ENCODE measurements around the gene ERN1. TPM values are rescaled to one million over a fixed set of nuclear protein-coding genes. Genes with fewer than 3 reads are reported as not detected.
A peak's percentile ranks its signal among the peaks of the same experiment; 100 is the strongest.

The ERN1 gene
- total and polyA plus RNA-seq, 2 donors = 5.9 to 7.4 TPM

DNA sequence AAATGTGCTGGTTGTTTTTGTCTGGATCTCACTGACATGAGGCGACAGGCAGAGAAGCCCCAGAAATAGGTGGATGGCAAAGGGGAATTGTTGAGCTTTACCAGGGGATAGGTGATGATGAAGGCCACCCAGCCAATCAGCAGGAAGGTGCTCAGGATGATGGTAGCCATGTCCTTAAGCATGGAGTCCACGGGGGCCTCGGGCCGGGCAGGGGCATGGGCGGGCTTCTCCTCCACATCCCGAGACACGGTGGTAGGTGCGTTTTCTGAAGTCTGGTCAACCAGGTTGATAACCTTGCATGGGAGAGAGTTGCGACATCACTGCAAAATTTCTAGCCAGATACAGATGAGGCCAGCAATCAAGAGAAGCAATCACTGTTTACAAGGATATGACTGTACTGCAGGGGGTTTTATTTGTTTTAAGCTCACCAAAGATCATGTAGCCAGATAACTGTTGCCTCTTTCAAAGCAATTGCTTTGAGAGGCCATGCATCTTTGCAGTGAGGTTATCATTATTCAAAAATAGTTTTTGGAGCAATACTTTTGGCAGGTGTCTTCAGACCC lies 72.2 kb downstream of the ERN1 start:
- peak in 1 of 9 donors; percentile 20 for DNase-seq (ENCODE audit: low read depth in 6 of 9, low spot score in 9 of 9)
- Histone ChIP-seq H3K9me3 (ENCODE audit: control insufficient read depth in 2 of 2, insufficient read depth in 1 of 2, low read length in 1 of 2) (peaks cover 0 to 2% of the 10 kb centered on the region in 2 donors), H3K27me3 (ENCODE audit: control insufficient read depth in 2 of 2, insufficient read depth in 1 of 2, low read length in 1 of 2) (no peaks in the 10 kb centered on the region), H3K36me3 (ENCODE audit: control insufficient read depth in 2 of 2, insufficient read depth in 2 of 2, low read length in 1 of 2) (peaks cover 48 to 60% of the 10 kb centered on the region in 2 donors), H3K27ac (ENCODE audit: low read depth in 1 of 2, low read length in 1 of 2) (peak overlapping the region in 1 of 2 donors; percentile 76), H3K4me1 (ENCODE audit: control insufficient read depth in 2 of 2, insufficient read depth in 2 of 2, low read length in 2 of 2) (peaks cover 26 to 51% of the 10 kb centered on the region in 2 donors), H3K4me3 (ENCODE audit: low read length in 2 of 2) (no peak overlapping the region)
- 97% methylated on average over 9 of the region's 9 CpGs for WGBS

DNA sequence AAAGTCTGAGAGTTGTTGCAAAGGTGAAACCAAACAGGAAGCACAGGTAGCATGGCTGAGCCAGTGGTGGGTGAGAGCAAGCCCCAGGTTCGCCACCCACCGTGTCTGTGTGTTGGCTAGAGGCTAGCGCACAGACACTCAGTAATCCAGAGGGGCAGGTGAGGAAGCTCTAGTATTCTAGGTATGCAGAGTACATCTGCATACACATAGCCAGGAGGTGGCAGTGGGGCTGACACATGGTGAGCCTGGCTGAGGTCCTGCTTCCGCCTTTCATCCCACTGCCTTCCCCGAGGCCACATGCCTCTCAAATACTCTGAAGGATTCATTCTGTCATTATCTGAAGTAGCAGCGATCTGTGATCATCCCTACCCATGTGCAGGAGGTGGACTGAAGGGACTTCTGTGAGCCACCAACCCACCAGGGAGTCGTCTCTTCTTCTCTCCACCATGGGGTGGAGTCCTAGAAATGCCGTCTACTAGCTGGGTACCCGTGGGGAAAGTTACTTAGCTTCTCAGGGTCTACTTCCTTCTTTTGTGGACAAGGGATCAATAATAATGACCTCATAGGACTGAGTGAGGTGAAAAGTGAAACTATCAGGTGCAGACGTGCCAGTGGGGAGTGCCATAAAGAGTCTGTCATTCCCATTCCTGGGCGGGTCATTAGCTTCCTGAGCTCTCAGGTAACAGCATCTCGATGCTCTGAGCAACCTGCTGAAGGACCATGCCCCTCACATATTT lies 73.5 kb downstream of the ERN1 start:
- DNase-seq (ENCODE audit: low read depth in 6 of 9, low spot score in 9 of 9) = peak in 1 of 9 donors; percentile 20
- Histone ChIP-seq H3K4me1 (ENCODE audit: control insufficient read depth in 2 of 2, insufficient read depth in 2 of 2, low read length in 2 of 2) (peaks cover 26 to 48% of the 10 kb centered on the region in 2 donors), H3K27ac (ENCODE audit: low read depth in 1 of 2, low read length in 1 of 2) (no peak overlapping the region), H3K4me3 (ENCODE audit: low read length in 2 of 2) (no peak overlapping the region), H3K36me3 (ENCODE audit: control insufficient read depth in 2 of 2, insufficient read depth in 2 of 2, low read length in 1 of 2) (peaks cover 54 to 68% of the 10 kb centered on the region in 2 donors), H3K9me3 (ENCODE audit: control insufficient read depth in 2 of 2, insufficient read depth in 1 of 2, low read length in 1 of 2) (peaks cover 0 to 2% of the 10 kb centered on the region in 2 donors), H3K27me3 (ENCODE audit: control insufficient read depth in 2 of 2, insufficient read depth in 1 of 2, low read length in 1 of 2) (no peaks in the 10 kb centered on the region)
- 82% methylated on average over 12 of the region's 12 CpGs for WGBS

DNA sequence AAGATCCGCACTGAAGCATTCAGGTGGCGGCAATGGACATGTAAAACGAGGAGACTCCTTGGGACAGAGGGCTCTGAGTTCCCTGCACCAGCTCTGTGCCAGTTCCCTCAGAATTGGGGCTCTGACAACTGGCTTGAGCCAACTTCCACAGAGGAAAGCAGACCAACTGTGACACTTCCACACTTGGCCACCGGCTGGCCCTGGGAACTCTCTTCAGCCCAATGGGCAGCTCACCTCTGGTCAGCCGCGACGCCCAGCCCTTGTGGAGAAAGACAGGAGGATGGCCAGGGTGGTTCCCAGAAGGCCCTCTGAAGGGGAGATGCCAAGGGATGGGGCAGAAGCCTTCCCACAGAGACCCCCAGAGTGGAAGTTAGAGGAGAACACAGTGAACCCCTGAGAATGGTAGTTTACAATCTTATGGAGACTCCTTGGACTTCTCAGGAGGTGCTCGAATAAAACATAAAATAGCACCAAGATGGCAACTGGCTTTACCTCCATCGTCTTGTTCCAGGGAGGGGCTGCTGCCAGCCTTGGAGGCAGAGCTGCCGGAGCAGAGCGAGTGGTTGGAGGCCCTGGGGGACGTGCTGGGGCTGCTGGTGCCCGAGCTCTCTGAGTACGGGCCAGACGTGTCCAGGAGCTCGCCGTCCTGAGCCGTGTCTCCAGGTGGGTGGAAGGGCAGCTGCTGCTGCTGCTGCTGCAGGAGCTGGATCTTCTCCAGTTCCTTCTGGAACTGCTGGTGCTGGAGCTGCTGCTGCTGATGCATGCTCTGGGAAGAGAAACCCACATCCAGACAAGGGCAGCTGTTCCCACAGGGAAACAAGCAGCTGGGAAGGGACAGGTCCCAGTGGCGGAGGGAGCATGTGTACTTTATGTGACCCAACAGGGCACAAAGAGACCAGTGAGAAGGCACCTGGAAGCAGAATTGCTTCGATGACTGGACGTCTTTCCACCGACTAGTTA lies 74.5 kb downstream of the ERN1 start:
- no peaks in the 10 kb centered on the region for H3K27me3 ChIP-seq (ENCODE audit: control insufficient read depth in 2 of 2, insufficient read depth in 1 of 2, low read length in 1 of 2)
- H3K36me3 ChIP-seq (ENCODE audit: control insufficient read depth in 2 of 2, insufficient read depth in 2 of 2, low read length in 1 of 2) = peaks cover 54 to 66% of the 10 kb centered on the region in 2 donors
- H3K4me3 ChIP-seq (ENCODE audit: low read length in 2 of 2) = no peak overlapping the region
- 99% methylated on average over 22 of the region's 22 CpGs for WGBS
- H3K27ac ChIP-seq (ENCODE audit: low read depth in 1 of 2, low read length in 1 of 2) = peak overlapping the region in 1 of 2 donors; percentile 25
- H3K4me1 ChIP-seq (ENCODE audit: control insufficient read depth in 2 of 2, insufficient read depth in 2 of 2, low read length in 2 of 2) = peaks cover 29 to 50% of the 10 kb centered on the region in 2 donors
- peaks cover 0 to 2% of the 10 kb centered on the region in 2 donors for H3K9me3 ChIP-seq (ENCODE audit: control insufficient read depth in 2 of 2, insufficient read depth in 1 of 2, low read length in 1 of 2)
- DNase-seq (ENCODE audit: low read depth in 6 of 9, low spot score in 9 of 9) = no peak

DNA sequence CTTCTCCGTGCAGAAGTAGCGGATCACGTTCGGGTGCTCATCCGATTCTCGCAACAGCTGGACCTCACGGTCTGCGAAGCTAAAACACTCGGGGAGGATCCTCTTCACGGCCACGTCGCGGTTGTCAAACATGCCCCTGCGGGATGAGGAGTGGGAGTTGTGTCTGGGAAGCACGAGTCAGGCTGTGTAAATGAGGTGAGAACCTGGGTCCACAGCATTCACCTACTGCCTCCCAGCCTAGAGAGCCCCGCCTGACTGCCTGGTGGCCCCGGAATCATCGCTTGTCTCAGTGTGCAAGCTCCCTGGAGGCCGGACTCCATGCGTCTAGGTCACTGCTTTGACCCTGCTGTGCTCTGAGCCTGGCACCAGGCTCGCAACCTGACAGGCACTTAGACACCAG lies 75.6 kb downstream of the ERN1 start:
- Histone ChIP-seq H3K27me3 (ENCODE audit: control insufficient read depth in 2 of 2, insufficient read depth in 1 of 2, low read length in 1 of 2) (no peaks in the 10 kb centered on the region), H3K4me3 (ENCODE audit: low read length in 2 of 2) (no peak overlapping the region), H3K36me3 (ENCODE audit: control insufficient read depth in 2 of 2, insufficient read depth in 2 of 2, low read length in 1 of 2) (peaks cover 52 to 69% of the 10 kb centered on the region in 2 donors), H3K27ac (ENCODE audit: low read depth in 1 of 2, low read length in 1 of 2) (no peak overlapping the region), H3K9me3 (ENCODE audit: control insufficient read depth in 2 of 2, insufficient read depth in 1 of 2, low read length in 1 of 2) (peaks cover 0 to 2% of the 10 kb centered on the region in 2 donors), H3K4me1 (ENCODE audit: control insufficient read depth in 2 of 2, insufficient read depth in 2 of 2, low read length in 2 of 2) (peaks cover 20 to 38% of the 10 kb centered on the region in 2 donors)
- no peak for DNase-seq (ENCODE audit: low read depth in 6 of 9, low spot score in 9 of 9)
- WGBS = 98% methylated on average over 21 of the region's 21 CpGs

DNA sequence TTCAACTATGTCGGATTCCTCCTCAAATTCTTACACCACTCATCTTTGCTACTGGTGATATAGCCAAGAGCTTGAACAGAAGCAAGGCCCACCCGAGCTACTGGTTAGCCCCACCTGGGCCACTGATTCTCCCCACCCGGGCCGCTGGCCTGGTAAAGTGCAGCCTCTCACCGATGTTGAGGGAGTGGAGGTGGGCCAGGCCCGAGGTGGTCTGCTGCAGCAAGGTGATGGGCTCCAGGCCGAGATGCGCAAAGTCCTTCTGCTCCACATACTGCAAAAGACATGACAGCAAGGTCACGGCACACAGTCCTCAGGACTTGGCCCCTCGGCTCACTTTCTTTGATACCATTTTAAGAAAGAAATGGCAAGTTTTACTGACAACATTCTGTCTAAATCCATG lies 76.8 kb downstream of the ERN1 start:
- over 99% methylated on average over 10 of the region's 10 CpGs for WGBS
- Histone ChIP-seq H3K36me3 (ENCODE audit: control insufficient read depth in 2 of 2, insufficient read depth in 2 of 2, low read length in 1 of 2) (peaks cover 60 to 79% of the 10 kb centered on the region in 2 donors), H3K4me1 (ENCODE audit: control insufficient read depth in 2 of 2, insufficient read depth in 2 of 2, low read length in 2 of 2) (peaks cover 12 to 28% of the 10 kb centered on the region in 2 donors), H3K27me3 (ENCODE audit: control insufficient read depth in 2 of 2, insufficient read depth in 1 of 2, low read length in 1 of 2) (no peaks in the 10 kb centered on the region), H3K9me3 (ENCODE audit: control insufficient read depth in 2 of 2, insufficient read depth in 1 of 2, low read length in 1 of 2) (peaks cover 0 to 2% of the 10 kb centered on the region in 2 donors), H3K4me3 (ENCODE audit: low read length in 2 of 2) (no peak overlapping the region), H3K27ac (ENCODE audit: low read depth in 1 of 2, low read length in 1 of 2) (no peak overlapping the region)
- no peak for DNase-seq (ENCODE audit: low read depth in 6 of 9, low spot score in 9 of 9)

DNA sequence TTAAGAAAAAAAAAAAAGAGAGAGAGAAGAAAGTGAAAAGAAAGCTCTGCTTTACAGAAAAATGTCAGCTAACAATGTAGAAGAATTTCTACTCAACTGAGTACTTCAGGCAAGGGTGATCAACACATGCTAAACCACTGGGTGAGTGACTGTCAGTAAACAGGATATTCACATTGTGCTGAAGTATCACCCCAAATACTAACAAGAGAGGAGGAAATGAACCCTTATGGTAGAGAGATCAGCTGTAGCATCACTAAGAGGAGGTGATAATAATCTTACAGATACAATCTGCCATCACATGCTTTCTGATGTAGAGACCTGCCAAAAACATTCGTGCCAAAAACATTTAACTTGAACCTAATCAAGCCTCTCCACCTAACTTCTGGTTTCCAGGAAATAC lies 78.8 kb downstream of the ERN1 start:
- Histone ChIP-seq H3K4me1 (ENCODE audit: control insufficient read depth in 2 of 2, insufficient read depth in 2 of 2, low read length in 2 of 2) (peaks cover 8 to 11% of the 10 kb centered on the region in 2 donors), H3K27ac (ENCODE audit: low read depth in 1 of 2, low read length in 1 of 2) (peak overlapping the region; percentile 48 to 52), H3K9me3 (ENCODE audit: control insufficient read depth in 2 of 2, insufficient read depth in 1 of 2, low read length in 1 of 2) (peaks cover 0 to 2% of the 10 kb centered on the region in 2 donors), H3K27me3 (ENCODE audit: control insufficient read depth in 2 of 2, insufficient read depth in 1 of 2, low read length in 1 of 2) (no peaks in the 10 kb centered on the region), H3K4me3 (ENCODE audit: low read length in 2 of 2) (no peak overlapping the region), H3K36me3 (ENCODE audit: control insufficient read depth in 2 of 2, insufficient read depth in 2 of 2, low read length in 1 of 2) (peaks cover 55 to 77% of the 10 kb centered on the region in 2 donors)
- peak in 2 of 9 donors; percentile 48 to 74 for DNase-seq (ENCODE audit: low read depth in 6 of 9, low spot score in 9 of 9)
- 10% methylated on average over 1 of the region's 1 CpG for WGBS

DNA sequence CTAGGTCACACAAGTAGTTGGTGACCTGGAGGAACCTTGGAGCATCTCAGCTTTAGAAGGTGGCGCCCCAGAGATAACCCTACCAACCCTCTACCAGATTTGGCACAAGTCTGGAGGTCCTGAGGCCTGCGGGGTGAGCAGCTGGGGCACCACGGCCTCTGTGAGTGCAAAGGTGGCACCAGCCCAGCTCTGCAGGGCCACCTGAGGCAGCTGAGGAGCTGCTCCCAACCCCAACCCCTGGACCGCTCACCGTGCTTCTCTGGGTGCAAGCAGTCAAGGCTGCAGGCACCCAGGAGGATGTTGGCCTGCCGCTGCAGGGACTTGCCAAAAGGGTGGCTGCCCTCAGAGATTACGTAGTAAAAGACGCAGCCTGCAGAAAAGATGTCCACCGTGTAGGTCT lies 81.1 kb downstream of the ERN1 start:
- no peak overlapping the region for H3K27ac ChIP-seq (ENCODE audit: low read depth in 1 of 2, low read length in 1 of 2)
- WGBS = 96% methylated on average over 9 of the region's 9 CpGs

DNA sequence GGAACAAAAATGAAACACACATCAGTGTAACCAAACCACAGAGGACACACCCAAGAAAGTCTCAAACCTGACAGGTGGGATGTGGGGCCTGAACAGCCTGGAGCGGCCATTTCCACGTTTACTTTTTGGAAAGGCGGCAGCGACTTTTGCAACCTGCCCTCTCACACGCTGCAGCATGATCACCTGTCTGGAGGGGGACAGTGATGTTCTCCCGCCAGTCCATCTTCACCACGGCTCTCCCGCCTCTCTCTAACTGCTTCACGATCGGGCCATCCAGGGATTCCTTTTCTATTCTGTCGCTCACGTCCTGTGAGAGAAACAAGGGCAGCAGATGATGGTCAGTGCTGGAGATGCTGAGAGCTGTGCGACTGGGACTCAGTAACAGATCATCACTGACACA lies 84.8 kb downstream of the ERN1 start:
- Histone ChIP-seq H3K4me3 (ENCODE audit: low read length in 2 of 2) (no peak overlapping the region), H3K4me1 (ENCODE audit: control insufficient read depth in 2 of 2, insufficient read depth in 2 of 2, low read length in 2 of 2) (peaks cover 0 to 3% of the 10 kb centered on the region in 2 donors), H3K27ac (ENCODE audit: low read depth in 1 of 2, low read length in 1 of 2) (no peak overlapping the region), H3K27me3 (ENCODE audit: control insufficient read depth in 2 of 2, insufficient read depth in 1 of 2, low read length in 1 of 2) (no peaks in the 10 kb centered on the region), H3K9me3 (ENCODE audit: control insufficient read depth in 2 of 2, insufficient read depth in 1 of 2, low read length in 1 of 2) (no peaks in the 10 kb centered on the region), H3K36me3 (ENCODE audit: control insufficient read depth in 2 of 2, insufficient read depth in 2 of 2, low read length in 1 of 2) (peaks cover 54 to 74% of the 10 kb centered on the region in 2 donors)
- no peak for DNase-seq (ENCODE audit: low read depth in 6 of 9, low spot score in 9 of 9)
- 92% methylated on average over 13 of the region's 13 CpGs for WGBS

More for the DNA sequence above, 81.1 kb downstream of the ERN1 start:
- Histone ChIP-seq H3K4me1 (ENCODE audit: control insufficient read depth in 2 of 2, insufficient read depth in 2 of 2, low read length in 2 of 2) (peaks cover 7 to 8% of the 10 kb centered on the region in 2 donors), H3K9me3 (ENCODE audit: control insufficient read depth in 2 of 2, insufficient read depth in 1 of 2, low read length in 1 of 2) (no peaks in the 10 kb centered on the region), H3K4me3 (ENCODE audit: low read length in 2 of 2) (no peak overlapping the region), H3K36me3 (ENCODE audit: control insufficient read depth in 2 of 2, insufficient read depth in 2 of 2, low read length in 1 of 2) (peaks cover 56 to 78% of the 10 kb centered on the region in 2 donors), H3K27me3 (ENCODE audit: control insufficient read depth in 2 of 2, insufficient read depth in 1 of 2, low read length in 1 of 2) (no peaks in the 10 kb centered on the region)
- DNase-seq (ENCODE audit: low read depth in 6 of 9, low spot score in 9 of 9) = no peak
